ENCODE data around the gene AP2A2. TPM values are rescaled to one million over a fixed set of nuclear protein-coding genes. Genes with fewer than 3 reads are reported as not detected.

Gene AP2A2
- total RNA-seq, 1 donor from 2014 or later, result 48.5 TPM

DNA sequence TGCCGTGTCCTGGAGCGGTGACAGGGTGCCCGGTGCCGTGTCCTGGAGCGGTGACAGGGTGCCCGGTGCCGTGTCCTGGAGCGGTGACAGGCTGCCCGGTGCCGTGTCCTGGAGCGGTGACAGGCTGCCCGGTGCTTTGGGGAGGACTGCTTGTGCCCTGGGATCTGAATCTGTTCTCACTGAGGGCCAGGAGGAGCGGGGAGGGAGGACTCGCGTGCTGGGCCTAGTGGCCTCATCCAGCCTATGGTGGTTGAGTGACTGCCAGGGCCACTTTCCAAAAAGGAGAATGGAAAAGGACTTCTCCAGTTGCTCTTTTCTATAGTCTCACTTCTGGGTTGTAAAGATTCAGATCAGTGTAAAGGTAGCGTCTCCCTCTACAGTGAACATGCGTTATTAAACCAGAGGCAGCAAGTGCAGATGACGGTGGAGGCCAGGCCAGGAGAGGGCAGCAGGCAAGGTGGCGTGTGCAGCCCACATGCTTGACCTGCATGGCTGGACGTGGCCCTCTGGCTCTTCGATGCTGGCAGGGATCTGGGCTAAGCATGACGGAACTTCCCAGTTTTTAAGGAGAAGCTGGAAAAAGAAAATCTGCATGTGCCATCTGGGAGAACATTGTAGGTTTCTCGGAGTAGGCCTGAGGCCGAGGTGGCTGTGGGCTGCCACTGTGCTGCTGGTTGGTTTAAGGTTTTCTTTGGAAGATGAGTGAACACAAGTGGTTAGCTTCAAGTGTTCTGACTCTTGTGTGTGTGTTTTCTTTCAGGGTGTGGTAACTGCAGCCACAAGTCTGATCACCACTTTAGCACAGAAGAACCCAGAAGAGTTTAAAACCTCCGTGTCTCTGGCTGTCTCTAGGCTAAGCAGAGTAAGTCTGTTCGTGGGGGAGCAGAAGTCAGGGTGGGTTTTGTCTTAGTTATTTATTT lies 55.0 kb downstream of the AP2A2 start:
- TF ChIP-seq, protein P1, sequence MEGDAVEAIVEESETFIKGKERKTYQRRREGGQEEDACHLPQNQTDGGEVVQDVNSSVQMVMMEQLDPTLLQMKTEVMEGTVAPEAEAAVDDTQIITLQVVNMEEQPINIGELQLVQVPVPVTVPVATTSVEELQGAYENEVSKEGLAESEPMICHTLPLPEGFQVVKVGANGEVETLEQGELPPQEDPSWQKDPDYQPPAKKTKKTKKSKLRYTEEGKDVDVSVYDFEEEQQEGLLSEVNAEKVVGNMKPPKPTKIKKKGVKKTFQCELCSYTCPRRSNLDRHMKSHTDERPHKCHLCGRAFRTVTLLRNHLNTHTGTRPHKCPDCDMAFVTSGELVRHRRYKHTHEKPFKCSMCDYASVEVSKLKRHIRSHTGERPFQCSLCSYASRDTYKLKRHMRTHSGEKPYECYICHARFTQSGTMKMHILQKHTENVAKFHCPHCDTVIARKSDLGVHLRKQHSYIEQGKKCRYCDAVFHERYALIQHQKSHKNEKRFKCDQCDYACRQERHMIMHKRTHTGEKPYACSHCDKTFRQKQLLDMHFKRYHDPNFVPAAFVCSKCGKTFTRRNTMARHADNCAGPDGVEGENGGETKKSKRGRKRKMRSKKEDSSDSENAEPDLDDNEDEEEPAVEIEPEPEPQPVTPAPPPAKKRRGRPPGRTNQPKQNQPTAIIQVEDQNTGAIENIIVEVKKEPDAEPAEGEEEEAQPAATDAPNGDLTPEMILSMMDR (conservative IDR thresholded peaks at IDR 0.05; ENCODE audit: low read depth, low read length), result peak; percentile 8
- DNase-seq (ENCODE audit: low read depth), result no peak
- no peak overlapping the region for H3K4me3 ChIP-seq (ENCODE audit: low read depth, low read length)

- DNase-seq (ENCODE audit: low read depth), result no peak
- no peak overlapping the region for H3K4me3 ChIP-seq (ENCODE audit: low read depth, low read length)
- TF ChIP-seq, protein P1 (conservative IDR thresholded peaks at IDR 0.05; ENCODE audit: low read depth, low read length), result no peak
These were observed 56.1 kb downstream of the AP2A2 start for GRCh38 chr11:981764-982163.

- TF ChIP-seq, protein P1 (conservative IDR thresholded peaks at IDR 0.05; ENCODE audit: low read depth, low read length), result no peak
These were observed 58.9 kb downstream of the AP2A2 start for GRCh38 chr11:984546-984945.

DNA sequence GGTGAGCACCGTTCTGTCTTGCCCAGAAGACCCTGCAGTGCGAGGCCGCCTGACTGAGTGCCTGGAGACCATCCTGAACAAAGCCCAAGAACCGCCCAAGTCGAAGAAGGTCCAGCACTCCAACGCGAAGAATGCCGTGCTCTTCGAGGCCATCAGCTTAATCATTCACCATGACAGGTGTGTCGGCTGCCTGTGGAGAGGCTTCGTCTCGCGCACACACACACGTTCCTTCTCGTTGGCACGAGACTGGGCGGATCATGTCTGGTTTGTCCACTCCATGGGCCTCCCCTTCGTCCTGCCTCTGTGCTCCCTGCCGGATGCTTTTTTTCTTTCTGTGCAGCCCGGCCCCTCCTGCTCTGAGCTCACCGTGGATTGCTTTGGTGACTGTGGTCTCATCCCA lies 59.7 kb downstream of the AP2A2 start:
- DNase-seq (ENCODE audit: low read depth), result no peak
- H3K4me3 ChIP-seq (ENCODE audit: low read depth, low read length), result no peak overlapping the region
- TF ChIP-seq, protein P1 (conservative IDR thresholded peaks at IDR 0.05; ENCODE audit: low read depth, low read length), result no peak

More at GRCh38 chr11:984546-984945, 58.9 kb downstream of the AP2A2 start:
- H3K4me3 ChIP-seq (ENCODE audit: low read depth, low read length), result no peak overlapping the region
- DNase-seq (ENCODE audit: low read depth), result no peak

GRCh38 chr11:985848-986247 lies 60.2 kb downstream of the AP2A2 start:
- H3K4me3 ChIP-seq (ENCODE audit: low read depth, low read length), result no peak overlapping the region
- DNase-seq (ENCODE audit: low read depth), result no peak
- TF ChIP-seq, protein P1 (conservative IDR thresholded peaks at IDR 0.05; ENCODE audit: low read depth, low read length), result no peak

DNA sequence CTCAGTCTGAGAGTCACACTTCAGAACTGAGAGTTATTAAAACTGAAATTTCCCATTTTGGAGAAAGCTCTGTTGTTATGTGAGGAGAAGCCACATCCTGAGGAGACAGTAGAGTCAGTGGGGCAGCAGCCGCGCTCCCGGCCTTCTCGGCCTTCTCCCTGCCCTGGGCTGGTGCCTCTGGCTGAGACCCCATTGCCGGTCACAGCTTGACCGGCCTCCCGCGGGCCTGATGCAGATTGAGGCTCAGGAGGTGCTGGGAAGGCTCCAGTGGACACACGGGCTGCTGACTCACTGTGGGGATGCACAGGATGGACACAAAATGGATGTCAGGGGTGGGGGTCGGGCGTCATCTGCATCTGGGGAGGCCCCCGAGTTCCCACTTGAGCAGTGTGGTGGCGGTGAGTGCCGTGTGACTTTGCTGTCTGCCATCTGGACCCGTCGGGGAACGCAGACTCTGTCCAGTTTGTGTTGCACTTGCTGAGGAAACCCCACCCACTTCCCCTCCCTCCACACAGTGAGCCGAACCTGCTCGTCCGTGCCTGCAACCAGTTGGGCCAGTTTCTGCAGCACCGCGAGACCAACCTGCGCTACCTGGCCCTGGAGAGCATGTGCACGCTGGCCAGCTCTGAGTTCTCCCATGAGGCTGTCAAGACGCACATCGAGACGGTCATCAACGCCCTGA lies 60.7 kb downstream of the AP2A2 start:
- no peak overlapping the region for H3K4me3 ChIP-seq (ENCODE audit: low read depth, low read length)
- TF ChIP-seq, protein P1 (conservative IDR thresholded peaks at IDR 0.05; ENCODE audit: low read depth, low read length), result no peak
- no peak for DNase-seq (ENCODE audit: low read depth)

All from epithelial cell of proximal tubule (primary cell).